Loucy (cell line): Measurements from ENCODE around the gene SPRED2.
"Not testable (repeated sequence)": the region's sequence is repeated elsewhere in the genome, so short reads cannot be mapped to it uniquely, and the experiment has no call there.

Experiments used
- H2AFZ ChIP-seq: fragments of 200-600 bp; sonication (generic); 2 replicates; pipeline ENCODE4 v1.6.0; 2016; ENCODE audit warnings: antibody characterized with exemption, mild to moderate bottlenecking, low read length, moderate library complexity
- H3F3A ChIP-seq: fragments of 200-600 bp; 2 replicates; pipeline ENCODE4 v1.6.0; 2016; ENCODE audit warnings: antibody characterized with exemption, low read depth, mild to moderate bottlenecking
- H3K27me3 ChIP-seq: fragments of 200-600 bp; sonication (generic); 2 replicates; pipeline ENCODE4 v1.6.1; 2014; ENCODE audit warnings: low read length, mild to moderate bottlenecking; ENCODE audit not compliant: insufficient read depth, poor library complexity, severe bottlenecking
- H3K36me3 ChIP-seq: fragments of 200-600 bp; sonication (generic); 2 replicates; pipeline ENCODE4 v1.6.1; 2016; ENCODE audit warnings: low read length; ENCODE audit not compliant: insufficient read depth
- H3K4me1 ChIP-seq: fragments of 200-600 bp; sonication (generic); 2 replicates; pipeline ENCODE4 v1.5.1; 2014; ENCODE audit warnings: low read length, mild to moderate bottlenecking; ENCODE audit not compliant: insufficient read depth, poor library complexity, severe bottlenecking
- H3K4me2 ChIP-seq: fragments of 200-600 bp; sonication (generic); 2 replicates; pipeline ENCODE4 v1.6.0; 2014; ENCODE audit warnings: antibody characterized with exemption, low read length, low read depth, mild to moderate bottlenecking; ENCODE audit not compliant: poor library complexity, severe bottlenecking
- H3K4me3 ChIP-seq: fragments of 200-600 bp; sonication (generic); 2 replicates; pipeline ENCODE4 v1.5.1; 2014; ENCODE audit warnings: low read length, mild to moderate bottlenecking, mixed read lengths; ENCODE audit not compliant: poor library complexity, severe bottlenecking
- H3K79me2 ChIP-seq: fragments of 200-600 bp; sonication (generic); 2 replicates; pipeline ENCODE4 v1.6.1; 2014; ENCODE audit warnings: low read length; ENCODE audit not compliant: insufficient read depth
- H3K9ac ChIP-seq: fragments of 200-600 bp; sonication (generic); 2 replicates; pipeline ENCODE4 v1.6.0; 2014; ENCODE audit warnings: mild to moderate bottlenecking, low read depth, low read length, moderate library complexity; ENCODE audit not compliant: poor library complexity, severe bottlenecking
- H3K9me2 ChIP-seq: fragments of 200-600 bp; sonication (generic); replicated peaks from 2 replicates; pipeline ENCODE4 v1.6.1; 2016; ENCODE audit warnings: low read depth, low read length, mixed read lengths
- H3K9me3 ChIP-seq: fragments of 200-600 bp; sonication (generic); 2 replicates; pipeline ENCODE4 v1.6.1; 2014; ENCODE audit warnings: mild to moderate bottlenecking, antibody characterized with exemption, low read length, low read depth; ENCODE audit not compliant: insufficient read depth
- H4K20me1 ChIP-seq: fragments of 200-600 bp; sonication (generic); 2 replicates; pipeline ENCODE4 v1.6.0; 2014; ENCODE audit warnings: antibody characterized with exemption, low read length, mild to moderate bottlenecking; ENCODE audit not compliant: insufficient read depth, poor library complexity, severe bottlenecking
- CTCF ChIP-seq: fragments of 200-600 bp; sonication (generic); conservative IDR thresholded peaks from 2 replicates; pipeline ENCODE4 v1.5.1; 2014; ENCODE audit warnings: mild to moderate bottlenecking, antibody characterized with exemption, low read length
- EZH2phosphoT487 ChIP-seq: fragments of 200-600 bp; IDR thresholded peaks from 2 replicates; pipeline ENCODE4 v1.6.1; 2018; ENCODE audit warnings: antibody characterized with exemption, mild to moderate bottlenecking, moderate library complexity, borderline replicate concordance

Gene SPRED2

GRCh38 chr2:65340898-65341681, 91.3 kb downstream of the SPRED2 start:
- TF ChIP-seq CTCF = no peak
- no peak for TF ChIP-seq EZH2phosphoT487
- H3K79me2 ChIP-seq = 0 out of 2 replicates have a peak, but pooled peaks cover 2% of the 10 kb centered on the region
- no peak overlapping the region for H3K4me3 ChIP-seq
- no peaks in the 10 kb centered on the region for H3K9me3 ChIP-seq
- H3K9me2 ChIP-seq = no peaks in the 10 kb centered on the region
- H3F3A ChIP-seq = no peaks in the 10 kb centered on the region
- no peaks in the 10 kb centered on the region for H3K27me3 ChIP-seq
- H3K9ac ChIP-seq = no peak overlapping the region
- H3K36me3 ChIP-seq = no peaks in the 10 kb centered on the region; the same call in 1 of the 2 replicates
- H4K20me1 ChIP-seq = no peaks in the 10 kb centered on the region
- no peak overlapping the region for H2AFZ ChIP-seq
- peaks cover 6% of the 10 kb centered on the region for H3K4me1 ChIP-seq
- H3K4me2 ChIP-seq = no peak overlapping the region

- no peak overlapping the region for H3K4me2 ChIP-seq
- H3K9ac ChIP-seq = no peak overlapping the region
- no peaks in the 10 kb centered on the region for H3K9me3 ChIP-seq
- peaks cover 3% of the 10 kb centered on the region for H3K4me1 ChIP-seq
- H3K27me3 ChIP-seq = no peaks in the 10 kb centered on the region
- no peaks in the 10 kb centered on the region for H3K9me2 ChIP-seq
- no peaks in the 10 kb centered on the region for H4K20me1 ChIP-seq
- TF ChIP-seq CTCF (no peak), EZH2phosphoT487 (no peak)
- no peak overlapping the region for H3K4me3 ChIP-seq
- H2AFZ ChIP-seq = no peak overlapping the region
- H3K79me2 ChIP-seq = no peaks in the 10 kb centered on the region
- H3F3A ChIP-seq = no peaks in the 10 kb centered on the region
- H3K36me3 ChIP-seq = no peaks in the 10 kb centered on the region; the same call in 1 of the 2 replicates
These were observed 92.8 kb downstream of the SPRED2 start for GRCh38 chr2:65339648-65340047.

- not testable (repeated sequence) for H3K4me1 ChIP-seq, H3K4me2 ChIP-seq, H3K9ac ChIP-seq
These were observed 93.4 kb downstream of the SPRED2 start for GRCh38 chr2:65338830-65339495.

GRCh38 chr2:65337915-65338314, 94.5 kb downstream of the SPRED2 start:
- not testable (repeated sequence) for H4K20me1 ChIP-seq, H3F3A ChIP-seq, H2AFZ ChIP-seq, H3K9me3 ChIP-seq, H3K36me3 ChIP-seq, H3K4me3 ChIP-seq, H3K27me3 ChIP-seq, H3K4me2 ChIP-seq, H3K9ac ChIP-seq, H3K9me2 ChIP-seq, H3K79me2 ChIP-seq, H3K4me1 ChIP-seq

More at GRCh38 chr2:65338830-65339495, 93.4 kb downstream of the SPRED2 start:
- not testable (repeated sequence) for H4K20me1 ChIP-seq, H3K79me2 ChIP-seq, H3K27me3 ChIP-seq, H3F3A ChIP-seq, H3K9me2 ChIP-seq, H3K9me3 ChIP-seq, H3K4me3 ChIP-seq, H3K36me3 ChIP-seq, H2AFZ ChIP-seq
